C1 segment of cervical spinal cord (tissue), 14 donors: ENCODE results near the gene PITX2.
"Not testable (repeated sequence)": the region's sequence is repeated elsewhere in the genome, so short reads cannot be mapped to it uniquely, and the experiment has no call there.

Experiments used
- DNase-seq, 14 donors: peaks; one replicate each; lab custom pipeline; 2025; lab: John Stamatoyannopoulos, UW

The PITX2 gene

DNA sequence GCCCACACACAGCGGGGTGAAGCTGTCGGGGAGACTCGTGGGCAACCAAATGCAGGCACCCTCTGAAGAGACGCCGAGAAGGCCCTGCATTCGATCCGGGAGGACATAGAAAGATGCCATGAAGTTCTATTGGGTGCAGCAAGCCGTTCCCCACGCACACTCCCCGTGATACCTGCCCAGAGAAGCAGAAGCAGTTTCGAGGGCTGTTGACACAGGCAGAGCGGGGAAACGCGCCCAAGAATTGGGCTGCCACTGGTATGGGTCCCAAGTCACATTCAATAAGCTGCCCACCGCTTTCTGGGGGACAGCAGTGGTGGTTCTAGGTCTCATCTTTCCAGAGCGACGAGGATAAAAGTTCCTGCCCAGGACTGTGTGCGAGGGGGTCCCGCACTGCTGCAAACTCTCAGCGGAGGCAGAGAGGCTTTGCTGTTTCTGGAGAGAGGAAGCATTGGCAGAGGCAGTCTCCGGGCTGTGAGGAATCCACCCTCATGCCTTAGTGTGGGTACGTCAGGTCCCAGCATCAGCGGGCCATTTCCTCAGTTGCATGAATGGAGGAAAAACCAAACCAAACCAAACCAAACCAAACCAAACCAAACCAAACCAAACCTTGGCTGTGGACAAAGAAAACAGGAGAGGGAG, 10.1 kb downstream of the PITX2 start:
- no peak for DNase-seq

- DNase-seq, result no peak
These were observed 10.9 kb downstream of the PITX2 start for GRCh38 chr4:110611968-110612447.

GRCh38 chr4:110610940-110611831, 11.7 kb downstream of the PITX2 start:
- DNase-seq, result no peak

- no peak for DNase-seq
These were observed 12.3 kb downstream of the PITX2 start for GRCh38 chr4:110610620-110610939.

GRCh38 chr4:110609044-110609750, 13.7 kb downstream of the PITX2 start:
- DNase-seq, result no peak

GRCh38 chr4:110605077-110605476, 17.8 kb downstream of the PITX2 start:
- no peak for DNase-seq

DNA sequence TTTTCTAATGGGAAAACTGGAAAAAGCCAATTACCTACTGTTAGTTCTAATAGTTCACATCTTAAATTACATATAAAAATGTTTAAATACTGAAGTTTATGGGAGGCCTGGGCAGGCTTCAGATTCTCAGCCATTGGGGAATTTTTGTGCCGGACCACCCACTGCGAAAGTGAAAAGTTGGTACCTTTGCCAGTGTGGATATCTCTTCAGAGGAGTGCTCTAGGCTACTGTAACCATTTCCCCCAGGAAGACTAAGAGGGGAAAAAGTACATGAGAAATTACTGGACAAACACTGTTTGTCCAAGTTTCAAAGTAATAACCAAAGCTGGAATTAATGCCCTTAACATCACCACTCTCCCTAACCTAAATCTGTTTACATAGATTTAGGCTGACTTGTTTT, 20.8 kb downstream of the PITX2 start:
- DNase-seq, result no peak

- no peak for DNase-seq
These were observed 25.3 kb downstream of the PITX2 start for GRCh38 chr4:110597582-110597981.

DNA sequence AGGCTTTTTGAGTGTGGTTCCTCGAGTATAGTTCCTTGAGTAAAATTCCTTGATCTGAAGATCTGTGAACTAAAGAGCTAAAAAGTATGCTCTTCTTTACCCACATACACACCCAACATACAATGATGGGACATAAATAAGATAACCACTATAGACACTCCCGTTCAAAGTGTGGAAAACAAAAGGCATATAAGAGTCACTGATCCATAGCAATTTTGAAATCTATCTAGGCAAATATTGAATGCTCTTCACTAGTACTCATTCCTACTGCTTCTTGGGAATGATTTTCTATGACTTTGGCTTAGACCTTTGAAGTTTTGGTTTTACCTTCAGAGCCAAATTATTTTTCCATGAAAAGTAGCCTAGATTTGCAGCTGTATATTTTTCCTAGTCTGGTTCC, 26.4 kb downstream of the PITX2 start:
- DNase-seq, result no peak

- DNase-seq, result no peak
These were observed 27.3 kb downstream of the PITX2 start for GRCh38 chr4:110595583-110595982.

DNA sequence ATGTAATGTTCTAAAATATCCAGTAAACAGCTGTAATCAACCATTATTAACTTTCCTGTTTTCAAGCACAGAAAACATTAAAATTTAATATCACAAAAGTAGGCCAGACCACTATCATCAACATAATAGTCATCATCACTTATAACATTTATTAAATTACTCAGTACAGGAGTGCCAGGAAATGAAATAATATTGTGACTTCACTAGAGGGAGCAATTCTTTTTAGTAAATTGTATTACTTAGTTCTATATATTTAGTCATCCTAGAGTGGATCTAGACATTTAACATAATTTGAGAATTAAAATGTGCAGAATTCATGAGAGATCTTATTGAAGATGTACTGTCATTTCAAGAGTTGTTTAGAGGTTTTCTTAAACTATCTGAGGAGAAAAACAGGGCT, 33.6 kb downstream of the PITX2 start:
- DNase-seq, result no peak

- DNase-seq, result no peak
These were observed 35.1 kb downstream of the PITX2 start for GRCh38 chr4:110587666-110588285.

GRCh38 chr4:110586131-110586850, 36.6 kb downstream of the PITX2 start:
- no peak for DNase-seq

DNA sequence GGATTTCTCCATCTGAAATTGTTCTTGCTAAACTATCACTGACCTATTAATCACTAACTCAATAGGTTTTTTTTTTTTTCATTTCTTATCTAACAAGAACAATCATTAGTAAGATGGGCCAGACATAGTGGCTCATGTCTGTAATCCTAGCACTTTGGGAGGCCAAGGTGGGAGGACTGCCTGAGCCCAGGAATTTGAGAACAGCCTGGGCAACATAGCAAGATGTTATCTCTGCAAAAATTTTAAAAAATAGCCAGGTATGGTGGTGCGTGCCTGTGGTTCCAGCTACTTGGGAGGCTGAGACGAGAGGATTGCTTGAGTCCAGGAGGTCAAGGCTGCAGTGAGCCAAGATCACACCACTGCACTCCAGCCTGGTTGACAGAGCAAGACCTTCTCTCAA, 46.2 kb downstream of the PITX2 start:
- not testable (repeated sequence) for DNase-seq
